Measurements from ENCODE around the gene CIC. TPM values are rescaled to one million over a fixed set of nuclear protein-coding genes. Genes with fewer than 3 reads are reported as not detected.
A peak's percentile ranks its signal among the peaks of the same experiment; 100 is the strongest.

Gene CIC
- total RNA-seq, 4 donors from 2014 or later = 57.5 to 91.6 (median 81.9) TPM

GRCh38 chr19:42284591-42285341 lies 15.7 kb downstream of the CIC start:
- Histone ChIP-seq H3K4me1 (peaks cover 64% of the 10 kb centered on the region), H3K36me3 (peaks cover 32% of the 10 kb centered on the region), H3K27me3 (no peaks in the 10 kb centered on the region), H3K4me3 (peak overlapping the region; percentile 61), H3K9me3 (no peaks in the 10 kb centered on the region), H3K27ac (peak overlapping the region; percentile 76)
- 2% methylated on average over 27 of the region's 41 CpGs for WGBS
- no peak for TF ChIP-seq POLR2AphosphoS5 (IDR thresholded peaks at IDR 0.05)
- TF ChIP-seq, protein P1, sequence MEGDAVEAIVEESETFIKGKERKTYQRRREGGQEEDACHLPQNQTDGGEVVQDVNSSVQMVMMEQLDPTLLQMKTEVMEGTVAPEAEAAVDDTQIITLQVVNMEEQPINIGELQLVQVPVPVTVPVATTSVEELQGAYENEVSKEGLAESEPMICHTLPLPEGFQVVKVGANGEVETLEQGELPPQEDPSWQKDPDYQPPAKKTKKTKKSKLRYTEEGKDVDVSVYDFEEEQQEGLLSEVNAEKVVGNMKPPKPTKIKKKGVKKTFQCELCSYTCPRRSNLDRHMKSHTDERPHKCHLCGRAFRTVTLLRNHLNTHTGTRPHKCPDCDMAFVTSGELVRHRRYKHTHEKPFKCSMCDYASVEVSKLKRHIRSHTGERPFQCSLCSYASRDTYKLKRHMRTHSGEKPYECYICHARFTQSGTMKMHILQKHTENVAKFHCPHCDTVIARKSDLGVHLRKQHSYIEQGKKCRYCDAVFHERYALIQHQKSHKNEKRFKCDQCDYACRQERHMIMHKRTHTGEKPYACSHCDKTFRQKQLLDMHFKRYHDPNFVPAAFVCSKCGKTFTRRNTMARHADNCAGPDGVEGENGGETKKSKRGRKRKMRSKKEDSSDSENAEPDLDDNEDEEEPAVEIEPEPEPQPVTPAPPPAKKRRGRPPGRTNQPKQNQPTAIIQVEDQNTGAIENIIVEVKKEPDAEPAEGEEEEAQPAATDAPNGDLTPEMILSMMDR (IDR thresholded peaks at IDR 0.05) = no peak
- TF ChIP-seq POLR2A (IDR thresholded peaks at IDR 0.05) = no peak
- no peak for TF ChIP-seq EP300 (IDR thresholded peaks at IDR 0.05)
- DNase-seq (ENCODE audit: low spot score in 2 of 2) = peak in 1 of 2 donors; percentile 79

- H3K4me1 ChIP-seq = peaks cover 56% of the 10 kb centered on the region
- DNase-seq (ENCODE audit: low spot score in 2 of 2) = peak in 1 of 2 donors; percentile 68
- peak overlapping the region; percentile 61 for H3K4me3 ChIP-seq
- peaks cover 40% of the 10 kb centered on the region for H3K36me3 ChIP-seq
- H3K27me3 ChIP-seq = no peaks in the 10 kb centered on the region
- no peaks in the 10 kb centered on the region for H3K9me3 ChIP-seq
- TF ChIP-seq, protein P1 (IDR thresholded peaks at IDR 0.05) = no peak
- TF ChIP-seq EP300 (IDR thresholded peaks at IDR 0.05) = no peak
- WGBS = 27% methylated on average over 5 of the region's 5 CpGs
- H3K27ac ChIP-seq = peak overlapping the region; percentile 76
These were observed 16.5 kb downstream of the CIC start for GRCh38 chr19:42285541-42285941.

DNA sequence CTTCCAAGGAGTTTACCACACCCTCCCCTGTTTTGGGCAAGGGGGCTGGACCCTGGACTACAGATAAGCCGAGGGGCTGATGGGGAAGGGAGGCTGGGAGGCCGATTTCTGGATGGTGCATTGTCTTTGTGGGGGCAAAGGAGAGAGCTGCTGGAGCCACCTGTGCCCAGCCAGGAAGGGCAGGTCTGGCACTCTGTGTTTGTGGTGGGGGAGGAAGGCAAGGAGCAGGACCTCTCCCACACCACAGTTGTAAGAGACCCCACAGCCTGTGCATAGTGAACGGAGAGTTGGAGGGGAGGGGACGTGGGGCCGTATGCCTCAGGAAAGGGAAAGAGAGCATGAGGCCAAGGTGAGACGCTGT lies 16.9 kb downstream of the CIC start:
- Histone ChIP-seq H3K27ac (peak overlapping the region; percentile 76), H3K4me3 (peak overlapping the region; percentile 61), H3K4me1 (peaks cover 52% of the 10 kb centered on the region), H3K27me3 (no peaks in the 10 kb centered on the region), H3K36me3 (peaks cover 44% of the 10 kb centered on the region), H3K9me3 (no peaks in the 10 kb centered on the region)
- DNase-seq (ENCODE audit: low spot score in 2 of 2) = no peak
- TF ChIP-seq, protein P1 (IDR thresholded peaks at IDR 0.05) = no peak
- TF ChIP-seq EP300 (IDR thresholded peaks at IDR 0.05) (no peak), POLR2A (IDR thresholded peaks at IDR 0.05) (no peak), POLR2AphosphoS5 (IDR thresholded peaks at IDR 0.05) (no peak)
- WGBS = 14% methylated on average over 6 of the region's 6 CpGs

DNA sequence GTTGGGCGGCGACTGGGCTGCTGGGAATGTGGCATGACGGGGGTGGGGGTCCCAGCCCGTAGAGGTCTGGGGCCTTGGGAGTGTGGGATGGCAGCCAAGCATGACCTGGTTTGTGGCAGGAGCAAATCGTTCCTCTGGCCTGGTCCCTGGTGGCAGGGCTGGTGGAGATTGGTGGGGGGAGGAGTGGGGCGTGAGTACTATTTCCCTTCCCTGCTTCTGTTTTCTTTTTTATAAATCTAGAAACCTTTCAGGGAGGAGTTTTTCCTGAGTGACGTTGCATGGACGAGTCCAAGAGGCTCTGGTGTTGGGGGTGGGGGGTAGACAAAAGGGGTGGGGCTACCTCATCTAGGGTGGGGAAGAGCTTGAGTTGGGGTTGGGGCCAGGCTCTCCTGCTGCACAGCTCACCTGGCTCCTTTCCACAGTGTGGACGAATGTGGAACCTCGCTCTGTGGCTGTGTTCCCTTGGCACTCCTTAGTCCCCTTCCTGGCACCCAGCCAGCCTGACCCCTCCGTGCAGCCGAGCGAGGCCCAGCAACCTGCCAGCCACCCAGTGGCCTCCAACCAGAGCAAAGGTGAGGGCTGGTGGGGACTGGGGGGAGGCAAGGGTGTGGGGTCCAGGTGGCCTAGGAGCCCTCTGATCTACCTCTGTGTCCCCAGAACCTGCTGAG lies 17.4 kb downstream of the CIC start:
- H3K4me3 ChIP-seq = peak overlapping the region; percentile 61
- WGBS = 27% methylated on average over 8 of the region's 13 CpGs
- H3K27me3 ChIP-seq = no peaks in the 10 kb centered on the region
- peak overlapping the region; percentile 2 for H3K27ac ChIP-seq
- TF ChIP-seq EP300 (IDR thresholded peaks at IDR 0.05) (no peak), POLR2AphosphoS5 (IDR thresholded peaks at IDR 0.05) (no peak), POLR2A (IDR thresholded peaks at IDR 0.05) (no peak)
- TF ChIP-seq, protein P1 (IDR thresholded peaks at IDR 0.05) = no peak
- peaks cover 49% of the 10 kb centered on the region for H3K36me3 ChIP-seq
- H3K9me3 ChIP-seq = no peaks in the 10 kb centered on the region
- peak; percentile 79 for DNase-seq (ENCODE audit: low spot score in 2 of 2)
- peaks cover 51% of the 10 kb centered on the region for H3K4me1 ChIP-seq

All from suprapubic skin (tissue), 4 donors.